Measurements from ENCODE around the gene ANKRD27. TPM values are rescaled to one million over a fixed set of nuclear protein-coding genes. Genes with fewer than 3 reads are reported as not detected.

The ANKRD27 gene
- total RNA-seq, 1 experiment from 2014 or later, result 36.0 TPM

DNA sequence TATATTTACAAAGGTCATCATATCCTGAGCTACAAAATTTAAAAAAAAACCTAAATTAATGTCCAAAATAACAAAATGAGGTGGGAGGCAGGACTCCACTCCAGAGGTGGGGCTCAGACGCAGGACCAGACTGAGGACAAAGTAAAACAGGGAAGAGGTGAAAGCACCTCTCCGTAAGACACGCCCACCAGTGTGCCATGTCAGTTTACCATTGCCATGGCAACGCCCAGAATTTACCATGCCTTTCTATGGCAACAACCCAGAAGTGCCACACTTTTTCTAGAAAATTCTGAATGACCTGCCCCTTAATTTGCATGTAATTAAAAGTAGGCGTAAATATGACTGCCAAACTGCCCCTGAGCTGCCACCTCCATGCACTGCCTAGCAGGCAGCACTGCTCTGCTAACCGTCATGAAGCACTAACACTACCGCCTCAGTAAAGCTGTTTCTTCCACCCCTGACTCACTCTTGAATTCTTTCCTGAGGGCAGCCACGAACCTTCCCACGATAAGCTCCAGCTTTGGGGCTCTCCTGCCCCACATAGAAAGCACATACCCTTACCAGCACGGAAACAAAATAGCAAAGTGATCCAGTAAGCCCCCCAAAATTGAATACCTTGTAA, 116.3 kb downstream of the ANKRD27 start:
- DNase-seq (ENCODE audit: low spot score), result no peak

DNA sequence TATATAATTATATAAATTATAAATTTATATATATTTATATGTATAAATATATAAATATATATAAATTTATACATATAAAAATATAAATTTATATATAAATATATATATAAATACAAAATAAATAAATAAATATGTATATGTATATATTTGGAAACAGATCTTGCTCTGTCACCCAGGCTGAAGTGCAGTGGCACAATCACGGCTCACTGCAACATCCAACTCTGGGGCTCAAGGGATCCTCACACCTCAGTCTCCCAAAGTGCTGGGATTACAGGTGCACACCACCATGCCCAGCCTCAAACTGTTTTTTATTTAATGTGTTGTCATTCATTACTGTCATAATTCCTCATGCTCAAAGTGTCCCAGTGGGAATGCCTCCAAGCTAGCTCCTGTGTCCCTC, 119.2 kb downstream of the ANKRD27 start:
- DNase-seq (ENCODE audit: low spot score), result no peak

DNA sequence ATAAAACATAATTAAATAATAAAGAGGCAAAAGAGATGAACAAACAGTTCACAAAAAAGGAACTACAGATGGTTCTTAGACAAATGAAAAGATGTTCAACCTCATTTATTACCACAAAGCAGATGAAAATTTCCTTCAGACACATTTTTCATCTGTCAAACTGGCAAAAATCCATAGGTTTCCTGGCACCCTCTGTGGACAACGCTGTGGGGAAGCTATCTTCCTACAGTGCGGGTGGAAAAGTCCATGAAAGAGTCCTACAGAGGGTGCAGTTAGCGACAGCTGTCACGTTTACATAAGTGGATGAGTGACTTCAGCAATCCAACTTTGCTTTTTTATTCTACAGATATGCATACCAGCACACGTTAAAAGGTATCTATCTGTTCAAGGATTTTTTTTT, 124.3 kb downstream of the ANKRD27 start:
- DNase-seq (ENCODE audit: low spot score), result no peak

Other genes with a start within 250 kb of the ANKRD27 start
- 302 and 527 TPM in 2 replicates for gene PDCD5, start 94.0 kb downstream of the ANKRD27 start, total RNA-seq (2014; rRNA removed; shearing (Covaris generic))
- gene RGS9BP, start 668 bp upstream of the ANKRD27 start, total RNA-seq (2014; rRNA removed; shearing (Covaris generic)), result 1.1 and 2.8 TPM in 2 replicates
- gene NUDT19, start 16.6 kb upstream of the ANKRD27 start, total RNA-seq (2014; rRNA removed; shearing (Covaris generic)), result 27.7 and 28.8 TPM in 2 replicates
- 0.05 and 0.07 TPM in 2 replicates for gene TDRD12, start 44.6 kb upstream of the ANKRD27 start, total RNA-seq (2014; rRNA removed; shearing (Covaris generic))
- gene SLC7A9, start 194.6 kb upstream of the ANKRD27 start, total RNA-seq (2014; rRNA removed; shearing (Covaris generic)), result not detected in 2 replicates